Sigmoid colon (tissue), 4 donors: Measurements from ENCODE around the gene EIF3A.
"Not testable (repeated sequence)": the region's sequence is repeated elsewhere in the genome, so short reads cannot be mapped to it uniquely, and the experiment has no call there.

Experiments
- EP300 ChIP-seq, 4 donors: sonication (generic); formaldehyde crosslinking; IDR thresholded peaks; one replicate each; pipeline ENCODE4 v1.6.1; 2017; ENCODE audit warnings: antibody characterized with exemption in 4 of 4
- POLR2A ChIP-seq, 2 donors: fragments of 450-650 bp; IDR thresholded peaks; one replicate each; pipeline ENCODE4 v1.6.1; 2016; ENCODE audit warnings: antibody characterized with exemption in 2 of 2, mild to moderate bottlenecking in 2 of 2, moderate library complexity in 2 of 2

DNA sequence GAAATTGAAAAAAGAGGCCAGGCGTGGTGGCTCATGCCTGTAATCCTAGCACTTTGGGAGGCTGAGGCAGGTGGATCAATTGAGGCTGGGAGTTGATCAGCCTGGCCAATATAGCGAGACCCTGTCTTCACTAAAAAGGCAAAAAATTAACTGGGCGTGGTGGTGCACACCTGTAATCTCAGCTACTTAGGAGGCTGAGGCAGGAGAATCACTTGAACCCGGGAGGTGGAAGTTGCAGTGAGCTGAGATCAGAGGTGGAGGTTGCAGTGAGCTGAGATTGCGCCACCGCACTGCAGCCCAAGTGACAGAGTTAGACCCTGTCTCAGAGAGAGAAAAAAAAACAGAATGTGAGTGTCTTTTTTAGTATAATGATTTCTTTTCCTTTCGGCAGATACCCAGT lies 25.3 kb upstream of the EIF3A start:
- TF ChIP-seq POLR2A, EP300 (IDR thresholded peaks at IDR 0.05): not testable (repeated sequence)
